GM18526 (cell line): Measurements from ENCODE around the gene PLA2G4D.

Source experiments
- POLR2A ChIP-seq: IDR thresholded peaks from 3 replicates; pipeline ENCODE4 v1.6.1; 2011; ENCODE audit not compliant: insufficient read length; ENCODE audit errors: extremely low read depth

PLA2G4D gene

GRCh38 chr15:42087460-42087859 lies 6.9 kb downstream of the PLA2G4D start:
- TF ChIP-seq POLR2A: no peak

- no peak for TF ChIP-seq POLR2A
Observed at GRCh38 chr15:42085721-42086120, 8.6 kb downstream of the PLA2G4D start.

- TF ChIP-seq POLR2A: no peak
Observed at GRCh38 chr15:42085236-42085605, 9.1 kb downstream of the PLA2G4D start.

GRCh38 chr15:42084465-42085235 lies 9.7 kb downstream of the PLA2G4D start:
- no peak for TF ChIP-seq POLR2A

- no peak for TF ChIP-seq POLR2A
Observed at GRCh38 chr15:42083916-42084315, 10.4 kb downstream of the PLA2G4D start.

- TF ChIP-seq POLR2A: no peak
Observed at GRCh38 chr15:42083605-42083908, 10.8 kb downstream of the PLA2G4D start.

- TF ChIP-seq POLR2A: no peak
Observed at GRCh38 chr15:42082823-42083604, 11.3 kb downstream of the PLA2G4D start.

GRCh38 chr15:42082141-42082540 lies 12.2 kb downstream of the PLA2G4D start:
- TF ChIP-seq POLR2A: no peak

GRCh38 chr15:42080919-42081830 lies 13.2 kb downstream of the PLA2G4D start:
- no peak for TF ChIP-seq POLR2A

GRCh38 chr15:42080186-42080918 lies 14.0 kb downstream of the PLA2G4D start:
- no peak for TF ChIP-seq POLR2A

GRCh38 chr15:42079401-42079908 lies 14.9 kb downstream of the PLA2G4D start:
- TF ChIP-seq POLR2A: no peak

GRCh38 chr15:42078903-42079302 lies 15.5 kb downstream of the PLA2G4D start:
- no peak for TF ChIP-seq POLR2A

- no peak for TF ChIP-seq POLR2A
Observed at GRCh38 chr15:42077689-42078088, 16.7 kb downstream of the PLA2G4D start.

GRCh38 chr15:42073418-42073817 lies 20.9 kb downstream of the PLA2G4D start:
- TF ChIP-seq POLR2A: no peak
